ENCODE data around the gene GMCL2. TPM values are rescaled to one million over a fixed set of nuclear protein-coding genes. Genes with fewer than 3 reads are reported as not detected.

GMCL2 gene
- total and polyA plus RNA-seq, 9 of the 15 experiments (the other 6 are each of a cell fraction or from before 2014, with no cell fraction given): 0.04 TPM; not detected in 8

DNA sequence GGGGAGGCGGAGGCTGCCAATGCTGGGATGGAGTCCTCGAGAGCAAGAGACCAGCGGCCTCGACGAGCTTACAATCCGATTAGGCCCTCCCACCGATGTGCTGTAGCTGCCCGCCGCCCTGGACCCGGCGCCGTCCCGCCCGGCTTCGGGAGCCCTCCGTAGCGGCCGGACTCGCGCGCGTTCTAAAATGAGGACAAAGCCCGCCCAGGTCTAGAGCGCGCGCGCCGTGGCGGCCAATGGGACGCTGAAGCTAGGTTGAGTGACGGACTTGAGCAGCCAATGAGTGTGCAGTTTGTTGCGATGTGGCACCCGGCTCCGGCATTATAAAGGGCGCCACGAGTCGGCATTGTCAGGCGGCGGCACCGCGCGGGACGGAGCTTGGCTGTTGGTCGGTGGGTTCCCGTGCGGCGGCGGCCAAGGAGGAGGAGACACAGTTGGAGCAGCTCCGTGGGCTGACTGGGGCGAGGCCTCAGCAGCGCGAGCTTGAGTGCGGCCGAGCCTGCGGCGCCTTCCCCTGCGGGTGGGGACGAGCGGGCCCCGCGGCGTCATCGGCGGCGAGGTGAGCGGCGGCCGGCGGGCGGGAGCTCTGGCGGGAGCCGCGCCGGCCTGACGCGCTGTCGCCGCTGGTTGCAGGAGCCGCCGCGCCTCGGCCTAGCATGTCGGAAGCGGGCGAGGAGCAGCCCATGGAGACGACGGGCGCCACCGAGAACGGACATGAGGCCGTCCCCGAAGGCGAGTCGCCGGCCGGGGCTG lies 17.2 kb upstream of the GMCL2 start, which contains the start of gene HNRNPAB (continued):
- peak; percentile 71 for TF ChIP-seq MGA (IDR thresholded peaks at IDR 0.05)
- TF ChIP-seq ZBTB7A (IDR thresholded peaks at IDR 0.05; ENCODE audit: borderline replicate concordance, control insufficient read depth, low read depth, low read length): peak; percentile 24; the same call in 1 of the 2 replicates
- TF ChIP-seq, protein P1, sequence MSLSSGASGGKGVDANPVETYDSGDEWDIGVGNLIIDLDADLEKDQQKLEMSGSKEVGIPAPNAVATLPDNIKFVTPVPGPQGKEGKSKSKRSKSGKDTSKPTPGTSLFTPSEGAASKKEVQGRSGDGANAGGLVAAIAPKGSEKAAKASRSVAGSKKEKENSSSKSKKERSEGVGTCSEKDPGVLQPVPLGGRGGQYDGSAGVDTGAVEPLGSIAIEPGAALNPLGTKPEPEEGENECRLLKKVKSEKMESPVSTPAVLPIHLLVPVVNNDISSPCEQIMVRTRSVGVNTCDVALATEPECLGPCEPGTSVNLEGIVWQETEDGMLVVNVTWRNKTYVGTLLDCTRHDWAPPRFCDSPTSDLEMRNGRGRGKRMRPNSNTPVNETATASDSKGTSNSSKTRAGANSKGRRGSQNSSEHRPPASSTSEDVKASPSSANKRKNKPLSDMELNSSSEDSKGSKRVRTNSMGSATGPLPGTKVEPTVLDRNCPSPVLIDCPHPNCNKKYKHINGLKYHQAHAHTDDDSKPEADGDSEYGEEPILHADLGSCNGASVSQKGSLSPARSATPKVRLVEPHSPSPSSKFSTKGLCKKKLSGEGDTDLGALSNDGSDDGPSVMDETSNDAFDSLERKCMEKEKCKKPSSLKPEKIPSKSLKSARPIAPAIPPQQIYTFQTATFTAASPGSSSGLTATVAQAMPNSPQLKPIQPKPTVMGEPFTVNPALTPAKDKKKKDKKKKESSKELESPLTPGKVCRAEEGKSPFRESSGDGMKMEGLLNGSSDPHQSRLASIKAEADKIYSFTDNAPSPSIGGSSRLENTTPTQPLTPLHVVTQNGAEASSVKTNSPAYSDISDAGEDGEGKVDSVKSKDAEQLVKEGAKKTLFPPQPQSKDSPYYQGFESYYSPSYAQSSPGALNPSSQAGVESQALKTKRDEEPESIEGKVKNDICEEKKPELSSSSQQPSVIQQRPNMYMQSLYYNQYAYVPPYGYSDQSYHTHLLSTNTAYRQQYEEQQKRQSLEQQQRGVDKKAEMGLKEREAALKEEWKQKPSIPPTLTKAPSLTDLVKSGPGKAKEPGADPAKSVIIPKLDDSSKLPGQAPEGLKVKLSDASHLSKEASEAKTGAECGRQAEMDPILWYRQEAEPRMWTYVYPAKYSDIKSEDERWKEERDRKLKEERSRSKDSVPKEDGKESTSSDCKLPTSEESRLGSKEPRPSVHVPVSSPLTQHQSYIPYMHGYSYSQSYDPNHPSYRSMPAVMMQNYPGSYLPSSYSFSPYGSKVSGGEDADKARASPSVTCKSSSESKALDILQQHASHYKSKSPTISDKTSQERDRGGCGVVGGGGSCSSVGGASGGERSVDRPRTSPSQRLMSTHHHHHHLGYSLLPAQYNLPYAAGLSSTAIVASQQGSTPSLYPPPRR (CRISPR knock-in tag; IDR thresholded peaks at IDR 0.05; ENCODE audit: borderline replicate concordance): peak; percentile 89
- no peak for TF ChIP-seq MAFF (IDR thresholded peaks at IDR 0.05; ENCODE audit: low read length)
- TF ChIP-seq SP2 (IDR thresholded peaks at IDR 0.05; ENCODE audit: extremely low read depth, low read depth, low read length, poor library complexity, severe bottlenecking): peak; percentile 70
- TF ChIP-seq RFX1 (IDR thresholded peaks at IDR 0.05): no peak
- peak; percentile 76 for TF ChIP-seq TAF7 (tag; IDR thresholded peaks at IDR 0.05)
- no peak for TF ChIP-seq ZNF175 (CRISPR knock-in tag; IDR thresholded peaks at IDR 0.05; ENCODE audit: low read depth)

Data from K562 (cell line).